ENCODE results near the gene SMYD2.

DNA sequence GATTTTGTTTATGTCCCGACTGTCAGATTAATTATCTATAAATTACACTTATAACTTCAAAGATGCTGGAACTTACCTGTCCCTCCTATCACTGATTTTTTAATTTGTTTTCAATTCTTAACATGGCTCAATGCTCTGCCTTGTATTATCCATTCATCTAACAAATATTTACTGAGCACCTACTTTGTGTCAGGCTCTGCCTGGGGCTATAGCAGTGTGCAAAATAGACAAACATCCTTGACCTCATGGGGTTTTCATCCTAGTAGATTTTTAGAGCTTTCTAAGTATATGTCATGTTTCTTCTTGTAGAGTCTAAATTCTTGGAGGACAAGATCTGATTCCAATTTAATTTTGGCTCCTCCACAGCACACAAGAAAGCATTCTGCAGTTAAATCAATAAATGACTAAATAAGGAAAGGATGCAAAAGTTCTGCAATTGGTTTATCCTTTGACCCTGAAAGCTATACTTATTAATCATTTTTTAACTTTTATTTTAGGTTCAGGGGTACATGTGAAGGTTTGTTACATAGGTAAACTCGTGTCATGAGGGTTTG lies 10.8 kb upstream of the SMYD2 start:
- no peak for TF ChIP-seq EZH2phosphoT487 (IDR thresholded peaks at IDR 0.05; ENCODE audit: borderline replicate concordance, low read depth, low read length)
- TF ChIP-seq CTCF (conservative IDR thresholded peaks at IDR 0.05; ENCODE audit: low read length): no peak

Measured in OCI-LY7 (cell line).